Measurements from ENCODE around the gene GRHPR.
A peak's percentile ranks its signal among the peaks of the same experiment; 100 is the strongest.
"Not testable (repeated sequence)": the region's sequence is repeated elsewhere in the genome, so short reads cannot be mapped to it uniquely, and the experiment has no call there.

Gene GRHPR

GRCh38 chr9:37468620-37469019 lies 46.1 kb downstream of the GRHPR start:
- no peak overlapping the region for H3K4me3 ChIP-seq (ENCODE audit: severe bottlenecking)
- no peaks in the 10 kb centered on the region for H3K36me3 ChIP-seq (ENCODE audit: low read depth)
- DNase-seq (ENCODE audit: low spot score) (no peak), ATAC-seq (ENCODE audit: low read depth) (no peak)
- peaks cover 11% of the 10 kb centered on the region for H3K4me1 ChIP-seq (ENCODE audit: insufficient read depth, poor library complexity, severe bottlenecking)
- TF ChIP-seq CTCF (IDR thresholded peaks at IDR 0.05; ENCODE audit: poor library complexity, severe bottlenecking): no peak
- H3K27me3 ChIP-seq (ENCODE audit: insufficient read depth, poor library complexity, severe bottlenecking): no peaks in the 10 kb centered on the region
- H3K9me3 ChIP-seq (ENCODE audit: severe bottlenecking): no peaks in the 10 kb centered on the region
- H3K27ac ChIP-seq (ENCODE audit: poor library complexity, severe bottlenecking): peak overlapping the region; percentile 13

GRCh38 chr9:37471942-37472684 lies 49.6 kb downstream of the GRHPR start:
- DNase-seq (ENCODE audit: low spot score) (no peak), ATAC-seq (ENCODE audit: low read depth) (peak; percentile 93)
- Histone ChIP-seq H3K27ac (ENCODE audit: poor library complexity, severe bottlenecking) (peak overlapping the region; percentile 96), H3K27me3 (ENCODE audit: insufficient read depth, poor library complexity, severe bottlenecking) (no peaks in the 10 kb centered on the region), H3K36me3 (ENCODE audit: low read depth) (no peaks in the 10 kb centered on the region), H3K4me1 (ENCODE audit: insufficient read depth, poor library complexity, severe bottlenecking) (peaks cover 11% of the 10 kb centered on the region), H3K9me3 (ENCODE audit: severe bottlenecking) (no peaks in the 10 kb centered on the region), H3K4me3 (ENCODE audit: severe bottlenecking) (peak overlapping the region; percentile 20)
- TF ChIP-seq CTCF (IDR thresholded peaks at IDR 0.05; ENCODE audit: poor library complexity, severe bottlenecking): no peak

- H3K36me3 ChIP-seq (ENCODE audit: low read depth); H3K4me3 ChIP-seq (ENCODE audit: severe bottlenecking); H3K27me3 ChIP-seq (ENCODE audit: insufficient read depth, poor library complexity, severe bottlenecking); H3K9me3 ChIP-seq (ENCODE audit: severe bottlenecking); ATAC-seq (ENCODE audit: low read depth); DNase-seq (ENCODE audit: low spot score): not testable (repeated sequence)
- Histone ChIP-seq H3K27ac (ENCODE audit: poor library complexity, severe bottlenecking) (peak overlapping the region; percentile 96), H3K4me1 (ENCODE audit: insufficient read depth, poor library complexity, severe bottlenecking) (peaks cover 16% of the 10 kb centered on the region)
Measured at GRCh38 chr9:37473982-37474381, 51.5 kb downstream of the GRHPR start.

DNA sequence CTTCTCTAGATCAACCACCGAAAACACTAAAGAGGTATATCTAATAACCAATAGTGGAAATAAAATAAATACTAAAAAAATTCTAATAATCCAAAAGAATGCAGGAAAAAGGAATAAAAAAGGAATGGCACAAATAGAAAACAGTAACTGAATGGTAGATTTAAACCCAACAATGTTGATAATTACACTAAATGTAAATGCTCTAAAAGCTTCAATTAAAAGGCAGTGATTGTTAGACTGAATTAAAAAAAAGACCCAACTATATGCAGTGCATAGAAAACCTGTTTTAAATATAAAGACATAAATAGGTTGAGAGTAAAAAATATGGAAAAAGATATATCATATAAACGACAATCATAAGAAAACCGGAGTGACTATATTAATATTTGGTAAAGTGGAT lies 51.9 kb downstream of the GRHPR start:
- Histone ChIP-seq H3K36me3 (ENCODE audit: low read depth) (no peaks in the 10 kb centered on the region), H3K27ac (ENCODE audit: poor library complexity, severe bottlenecking) (no peak overlapping the region), H3K27me3 (ENCODE audit: insufficient read depth, poor library complexity, severe bottlenecking) (no peaks in the 10 kb centered on the region), H3K9me3 (ENCODE audit: severe bottlenecking) (no peaks in the 10 kb centered on the region), H3K4me3 (ENCODE audit: severe bottlenecking) (no peak overlapping the region), H3K4me1 (ENCODE audit: insufficient read depth, poor library complexity, severe bottlenecking) (peaks cover 16% of the 10 kb centered on the region)
- DNase-seq (ENCODE audit: low spot score) (no peak), ATAC-seq (ENCODE audit: low read depth) (no peak)
- no peak for TF ChIP-seq CTCF (IDR thresholded peaks at IDR 0.05; ENCODE audit: poor library complexity, severe bottlenecking)

- H3K4me1 ChIP-seq (ENCODE audit: insufficient read depth, poor library complexity, severe bottlenecking): peaks cover 5% of the 10 kb centered on the region
- H3K27me3 ChIP-seq (ENCODE audit: insufficient read depth, poor library complexity, severe bottlenecking): no peaks in the 10 kb centered on the region
- no peaks in the 10 kb centered on the region for H3K9me3 ChIP-seq (ENCODE audit: severe bottlenecking)
- no peaks in the 10 kb centered on the region for H3K36me3 ChIP-seq (ENCODE audit: low read depth)
- TF ChIP-seq CTCF (IDR thresholded peaks at IDR 0.05; ENCODE audit: poor library complexity, severe bottlenecking): no peak
- H3K27ac ChIP-seq (ENCODE audit: poor library complexity, severe bottlenecking): peak overlapping the region; percentile 23
- no peak for DNase-seq (ENCODE audit: low spot score)
- no peak overlapping the region for H3K4me3 ChIP-seq (ENCODE audit: severe bottlenecking)
- no peak for ATAC-seq (ENCODE audit: low read depth)
Measured at GRCh38 chr9:37476930-37477329, 54.4 kb downstream of the GRHPR start.

DNA sequence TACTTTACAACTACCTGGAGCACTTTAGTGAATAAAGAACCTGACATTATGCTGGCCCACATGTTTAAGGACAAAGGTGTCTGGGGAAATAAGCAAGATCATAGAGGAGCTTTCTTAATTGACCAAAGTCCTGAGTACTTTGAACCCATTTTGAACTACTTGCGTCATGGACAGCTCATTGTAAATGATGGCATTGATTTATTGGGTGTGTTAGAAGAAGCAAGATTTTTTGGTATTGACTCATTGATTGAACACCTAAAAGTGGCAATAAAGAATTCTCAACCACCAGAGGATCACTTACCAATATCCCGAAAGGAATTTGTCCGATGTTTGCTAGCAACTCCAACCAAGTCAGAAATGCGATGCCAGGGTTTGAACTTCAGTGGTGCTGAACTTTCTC lies 54.9 kb downstream of the GRHPR start:
- not testable (repeated sequence) for H3K27me3 ChIP-seq (ENCODE audit: insufficient read depth, poor library complexity, severe bottlenecking); H3K9me3 ChIP-seq (ENCODE audit: severe bottlenecking); H3K4me1 ChIP-seq (ENCODE audit: insufficient read depth, poor library complexity, severe bottlenecking); H3K36me3 ChIP-seq (ENCODE audit: low read depth); H3K4me3 ChIP-seq (ENCODE audit: severe bottlenecking); ATAC-seq (ENCODE audit: low read depth); DNase-seq (ENCODE audit: low spot score)
- H3K27ac ChIP-seq (ENCODE audit: poor library complexity, severe bottlenecking): peak overlapping the region; percentile 23

GRCh38 chr9:37477987-37478619 lies 55.6 kb downstream of the GRHPR start:
- not testable (repeated sequence) for H3K36me3 ChIP-seq (ENCODE audit: low read depth); H3K4me3 ChIP-seq (ENCODE audit: severe bottlenecking); DNase-seq (ENCODE audit: low spot score); H3K9me3 ChIP-seq (ENCODE audit: severe bottlenecking); ATAC-seq (ENCODE audit: low read depth); H3K4me1 ChIP-seq (ENCODE audit: insufficient read depth, poor library complexity, severe bottlenecking); H3K27me3 ChIP-seq (ENCODE audit: insufficient read depth, poor library complexity, severe bottlenecking)
- peak overlapping the region; percentile 23 for H3K27ac ChIP-seq (ENCODE audit: poor library complexity, severe bottlenecking)

Data from RWPE2 (cell line).